Measurements from ENCODE around the gene MAP2K3.

DNA sequence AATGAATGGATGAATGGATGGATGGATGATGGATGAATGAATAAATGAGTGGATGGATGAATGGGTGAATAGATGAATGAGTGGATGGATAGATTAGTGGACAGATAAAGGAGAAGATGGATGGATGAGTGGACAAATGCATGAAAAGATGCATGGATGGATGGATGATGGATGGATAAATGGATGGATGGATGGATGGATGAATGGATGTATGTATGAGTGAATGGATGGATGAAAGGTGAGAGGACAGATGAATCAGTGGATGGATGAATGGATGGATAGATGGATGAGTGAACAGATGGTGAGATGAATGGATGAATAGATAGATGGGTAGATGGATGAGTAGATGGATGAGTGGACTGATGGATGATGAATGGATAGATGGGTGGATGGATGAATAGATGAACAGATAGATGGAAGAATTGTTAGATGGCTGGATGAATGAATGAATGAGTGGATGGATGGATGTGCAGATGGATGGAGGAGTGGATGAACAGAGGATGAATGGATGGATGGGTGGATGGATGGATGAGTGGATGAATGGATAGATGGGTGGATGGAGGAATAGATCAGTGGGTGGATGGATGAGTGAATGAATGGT is 77.9 kb downstream of the MAP2K3 start:
- no peak for TF ChIP-seq EZH2 (IDR thresholded peaks at IDR 0.05; ENCODE audit: low read length, missing control alignments)
- TF ChIP-seq, protein P1, sequence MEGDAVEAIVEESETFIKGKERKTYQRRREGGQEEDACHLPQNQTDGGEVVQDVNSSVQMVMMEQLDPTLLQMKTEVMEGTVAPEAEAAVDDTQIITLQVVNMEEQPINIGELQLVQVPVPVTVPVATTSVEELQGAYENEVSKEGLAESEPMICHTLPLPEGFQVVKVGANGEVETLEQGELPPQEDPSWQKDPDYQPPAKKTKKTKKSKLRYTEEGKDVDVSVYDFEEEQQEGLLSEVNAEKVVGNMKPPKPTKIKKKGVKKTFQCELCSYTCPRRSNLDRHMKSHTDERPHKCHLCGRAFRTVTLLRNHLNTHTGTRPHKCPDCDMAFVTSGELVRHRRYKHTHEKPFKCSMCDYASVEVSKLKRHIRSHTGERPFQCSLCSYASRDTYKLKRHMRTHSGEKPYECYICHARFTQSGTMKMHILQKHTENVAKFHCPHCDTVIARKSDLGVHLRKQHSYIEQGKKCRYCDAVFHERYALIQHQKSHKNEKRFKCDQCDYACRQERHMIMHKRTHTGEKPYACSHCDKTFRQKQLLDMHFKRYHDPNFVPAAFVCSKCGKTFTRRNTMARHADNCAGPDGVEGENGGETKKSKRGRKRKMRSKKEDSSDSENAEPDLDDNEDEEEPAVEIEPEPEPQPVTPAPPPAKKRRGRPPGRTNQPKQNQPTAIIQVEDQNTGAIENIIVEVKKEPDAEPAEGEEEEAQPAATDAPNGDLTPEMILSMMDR (conservative IDR thresholded peaks at IDR 0.05 in 1 of 2, IDR thresholded peaks at IDR 0.05 in 1 of 2; ENCODE audit: low read depth in 1 of 2, low read length in 2 of 2): no peak
